GM06990 (cell line): Measurements from ENCODE around the gene CLEC18A.
"Not testable (repeated sequence)": the region's sequence is repeated elsewhere in the genome, so short reads cannot be mapped to it uniquely, and the experiment has no call there.

ENCODE experiments used
- DNase-seq: peaks from one replicate; pipeline ENCODE4 v3.0.0-alpha.2; 2011; ENCODE audit not compliant: insufficient read length; ENCODE audit errors: extremely low read depth
- H3K27me3 ChIP-seq: replicated peaks from 2 replicates; pipeline ENCODE4 v1.6.0; 2011; ENCODE audit warnings: low read length; ENCODE audit not compliant: control insufficient read depth, insufficient read depth
- H3K36me3 ChIP-seq: 2 replicates; pipeline ENCODE4 v1.5.1; 2011; ENCODE audit warnings: low read length; ENCODE audit not compliant: control insufficient read depth, insufficient read depth
- H3K4me3 ChIP-seq: replicated peaks from 2 replicates; pipeline ENCODE4 v1.5.1; 2011; ENCODE audit warnings: low read depth, mild to moderate bottlenecking, control low read depth, low read length

The CLEC18A gene

DNA sequence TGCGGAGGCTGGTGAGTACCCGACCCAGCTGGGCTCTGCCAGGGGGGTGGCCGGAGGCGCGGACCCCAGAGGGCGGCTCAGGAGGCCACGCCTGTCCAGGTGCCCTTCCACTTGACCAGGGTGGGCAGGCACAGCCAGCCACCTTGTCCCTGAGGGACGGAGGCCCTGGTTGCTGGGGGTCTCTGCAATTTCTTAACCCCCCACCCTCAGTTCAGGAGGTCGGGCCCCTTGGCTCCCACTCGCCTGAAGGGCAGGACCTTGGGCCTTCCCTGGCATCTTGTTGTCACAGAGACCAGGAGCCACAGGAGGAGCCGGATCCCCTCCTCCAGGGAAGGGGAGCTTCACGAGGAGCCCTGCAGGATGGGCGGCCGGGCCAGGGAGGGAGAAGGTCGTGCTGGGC is 982 bp downstream of the CLEC18A start:
- not testable (repeated sequence) for DNase-seq, H3K36me3 ChIP-seq, H3K4me3 ChIP-seq, H3K27me3 ChIP-seq

DNA sequence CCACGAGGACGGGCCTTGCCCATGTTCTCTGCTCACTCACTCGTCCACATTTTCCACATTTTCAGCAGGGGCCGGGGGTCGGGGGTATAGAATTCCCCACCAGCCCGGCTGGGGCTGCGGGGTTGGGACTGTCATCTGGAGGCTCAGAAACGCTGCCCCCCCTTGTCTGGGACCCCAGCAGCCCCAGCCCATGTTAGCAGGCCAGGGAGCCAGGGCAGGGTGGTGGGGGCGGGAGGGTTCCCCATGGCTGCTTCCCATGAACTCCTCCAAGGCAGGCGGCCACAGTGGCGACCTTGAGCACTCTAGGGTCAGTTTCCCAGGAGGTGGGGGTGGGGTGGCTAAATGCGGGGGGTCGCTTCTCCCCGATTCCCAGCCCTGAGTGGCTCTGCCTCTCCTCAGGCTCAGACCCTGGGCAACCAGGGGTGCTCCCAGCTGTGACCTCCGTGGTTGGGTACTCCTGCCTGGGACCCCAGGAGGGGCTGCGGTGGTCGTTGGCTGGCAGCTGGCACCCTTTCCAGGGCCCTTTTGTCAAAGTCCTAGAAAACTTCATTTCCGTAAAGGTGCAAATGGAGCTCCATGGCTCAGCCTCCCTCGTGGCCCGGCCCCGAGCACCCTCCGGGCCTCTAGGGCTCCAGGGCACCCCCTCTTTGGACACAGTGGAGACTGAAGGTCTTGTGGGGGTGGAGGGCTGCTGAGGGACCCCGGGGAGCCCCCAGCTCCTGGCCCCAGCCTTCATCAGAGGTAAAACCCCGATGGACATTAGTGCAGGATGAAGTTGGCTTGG is 1.6 kb downstream of the CLEC18A start:
- DNase-seq, H3K4me3 ChIP-seq, H3K27me3 ChIP-seq, H3K36me3 ChIP-seq: not testable (repeated sequence)

DNA sequence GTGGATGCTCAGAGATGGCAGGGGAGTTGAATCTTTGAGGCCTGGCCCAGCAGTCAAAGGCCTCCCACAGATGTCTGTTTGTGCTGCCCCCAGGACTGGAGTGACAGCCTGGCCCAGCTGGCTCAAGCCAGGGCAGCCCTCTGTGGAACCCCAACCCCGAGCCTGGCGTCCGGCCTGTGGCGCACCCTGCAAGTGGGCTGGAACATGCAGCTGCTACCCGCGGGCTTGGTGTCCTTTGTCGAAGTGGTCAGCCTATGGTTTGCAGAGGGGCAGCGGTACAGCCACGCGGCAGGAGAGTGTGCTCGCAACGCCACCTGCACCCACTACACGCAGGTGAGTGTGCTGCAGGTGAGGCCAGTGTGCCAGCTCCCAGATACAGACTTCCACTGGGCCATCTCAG is 3.1 kb downstream of the CLEC18A start:
- DNase-seq, H3K36me3 ChIP-seq, H3K4me3 ChIP-seq: not testable (repeated sequence)

DNA sequence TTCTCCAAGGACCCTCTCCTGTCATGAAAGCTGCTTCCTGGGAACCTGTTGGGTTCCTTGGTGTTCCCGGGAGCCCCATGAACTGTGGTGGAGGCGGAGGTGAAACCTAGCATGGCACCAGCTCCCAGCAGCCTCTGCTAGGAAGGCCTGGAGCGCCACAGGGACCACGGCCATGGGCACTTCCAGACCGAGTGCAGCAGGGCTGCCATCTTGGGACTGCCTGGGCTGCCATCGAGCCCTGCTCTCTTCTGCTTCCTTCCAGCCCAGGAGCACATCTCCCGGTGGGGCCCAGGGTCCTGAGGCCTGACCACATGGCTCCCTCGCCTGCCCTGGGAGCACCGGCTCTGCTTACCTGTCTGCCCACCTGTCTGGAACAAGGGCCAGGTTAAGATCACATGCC is 12.2 kb downstream of the CLEC18A start:
- DNase-seq, H3K27me3 ChIP-seq, H3K36me3 ChIP-seq, H3K4me3 ChIP-seq: not testable (repeated sequence)

More for the DNA sequence above, 3.1 kb downstream of the CLEC18A start:
- H3K27me3 ChIP-seq: not testable (repeated sequence)

DNA sequence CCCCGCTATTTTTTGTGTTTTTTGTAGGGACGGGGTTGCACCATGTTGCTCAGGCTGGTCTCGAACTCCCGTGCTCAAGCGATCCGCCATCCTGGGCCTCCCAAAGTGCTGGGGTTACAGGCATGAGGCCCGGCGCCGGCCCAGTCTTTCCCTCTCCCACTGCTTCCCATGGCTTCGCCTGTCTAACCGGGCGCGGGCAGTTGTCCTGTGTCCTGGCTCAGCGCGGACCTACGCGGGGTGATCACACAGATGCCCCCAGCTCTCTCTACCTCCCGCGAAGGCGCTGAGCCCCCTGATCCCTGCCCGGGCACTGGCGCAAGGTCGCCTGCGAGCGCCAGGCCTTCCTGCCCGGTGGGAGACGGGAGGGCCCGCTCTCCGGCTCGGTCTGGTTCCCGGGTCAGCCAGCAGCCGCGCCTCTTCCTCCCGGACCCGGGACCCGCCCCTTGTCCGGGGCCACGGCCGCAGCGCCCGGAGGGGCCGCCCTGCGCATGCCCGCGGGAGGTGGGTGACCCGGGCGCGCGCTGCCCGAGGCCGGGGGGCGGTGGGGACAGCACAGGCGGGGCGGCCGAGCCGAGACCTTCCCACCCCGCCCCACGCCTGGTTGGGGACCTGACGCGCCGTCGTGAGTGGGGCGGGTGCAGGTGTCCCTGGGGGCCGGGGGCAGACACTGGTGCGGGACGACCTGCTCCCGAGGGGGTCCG is 14.0 kb downstream of the CLEC18A start:
- not testable (repeated sequence) for DNase-seq, H3K36me3 ChIP-seq, H3K4me3 ChIP-seq, H3K27me3 ChIP-seq

DNA sequence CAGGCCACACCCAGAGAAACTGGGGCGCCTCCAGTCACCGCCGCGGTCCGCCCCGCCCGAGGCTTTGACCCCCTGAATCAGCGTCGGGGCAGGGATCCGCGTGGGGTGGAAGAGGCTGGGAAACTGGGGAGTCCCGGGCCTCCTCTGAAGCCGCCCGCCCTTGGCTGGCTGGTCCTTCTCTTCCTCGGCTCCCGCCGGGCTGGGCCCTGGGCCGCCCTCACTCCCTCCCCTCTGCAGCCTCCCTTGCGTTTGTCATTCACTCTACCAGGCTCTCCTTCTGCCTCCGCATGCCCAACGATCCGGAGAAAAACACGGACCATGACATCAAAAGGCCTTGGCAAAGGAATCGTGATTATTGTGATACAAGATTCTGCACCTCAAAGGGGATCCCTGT is 14.5 kb downstream of the CLEC18A start:
- not testable (repeated sequence) for H3K27me3 ChIP-seq, H3K36me3 ChIP-seq, H3K4me3 ChIP-seq, DNase-seq

DNA sequence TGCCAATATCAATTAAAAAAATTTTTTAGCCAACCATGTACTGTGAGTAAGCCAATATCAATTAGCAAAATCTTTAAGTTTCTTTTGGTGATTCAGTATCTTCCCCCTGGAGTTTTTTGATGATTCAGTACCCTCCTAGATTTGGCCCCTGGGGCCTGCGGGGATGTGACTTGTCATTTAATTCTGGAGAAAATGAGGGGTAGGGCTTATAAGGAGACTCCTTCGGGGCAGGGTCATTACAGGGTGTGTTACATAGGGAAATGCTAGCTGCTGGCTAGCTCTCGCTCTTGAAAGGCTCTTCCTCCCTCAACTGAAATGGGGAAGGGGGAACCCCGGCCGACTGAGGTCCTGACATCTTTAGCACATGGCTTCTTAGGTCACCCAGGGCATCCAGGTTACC is 16.6 kb downstream of the CLEC18A start:
- DNase-seq, H3K27me3 ChIP-seq, H3K36me3 ChIP-seq, H3K4me3 ChIP-seq: not testable (repeated sequence)

DNA sequence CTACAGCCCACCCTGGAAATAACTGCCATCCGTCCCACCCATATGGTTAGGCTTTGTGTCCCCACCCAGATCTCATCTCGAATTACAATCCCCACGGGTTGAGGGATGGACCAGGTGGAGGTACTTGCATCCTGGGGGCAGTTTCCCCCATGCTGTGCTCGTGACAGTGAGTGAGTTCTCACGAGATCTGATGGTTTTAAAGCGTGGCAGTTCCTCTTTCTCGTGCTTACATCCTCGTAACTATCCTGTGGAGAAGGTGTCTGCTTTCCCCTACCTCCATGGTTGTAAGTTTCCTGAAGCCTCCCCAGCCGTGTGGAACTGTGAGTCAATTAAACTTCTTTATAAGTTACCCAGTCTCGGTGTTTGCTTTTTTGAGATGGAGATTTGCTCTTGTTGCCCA is 17.0 kb downstream of the CLEC18A start:
- H3K36me3 ChIP-seq, H3K4me3 ChIP-seq, H3K27me3 ChIP-seq, DNase-seq: not testable (repeated sequence)

DNA sequence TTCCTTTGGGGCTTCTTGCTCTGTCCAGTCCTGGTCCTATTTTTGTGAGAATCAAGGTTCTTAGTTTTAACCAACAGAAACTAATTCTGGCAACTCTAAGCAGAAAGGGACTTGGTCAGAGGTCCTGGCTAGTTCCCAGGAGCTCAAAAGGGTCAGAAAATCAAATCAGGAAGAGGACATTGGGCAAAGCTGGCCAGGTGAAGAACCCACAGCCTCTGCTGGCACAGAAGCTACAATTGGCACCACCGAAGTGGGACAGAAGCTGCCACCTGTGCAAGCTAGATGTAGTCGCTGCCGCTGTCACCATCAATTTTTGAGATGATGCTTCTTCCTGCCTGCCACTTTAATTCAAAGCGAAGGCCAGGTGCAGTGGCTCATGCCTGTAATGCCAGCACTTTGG is 18.5 kb downstream of the CLEC18A start:
- H3K36me3 ChIP-seq, H3K27me3 ChIP-seq, H3K4me3 ChIP-seq, DNase-seq: not testable (repeated sequence)

DNA sequence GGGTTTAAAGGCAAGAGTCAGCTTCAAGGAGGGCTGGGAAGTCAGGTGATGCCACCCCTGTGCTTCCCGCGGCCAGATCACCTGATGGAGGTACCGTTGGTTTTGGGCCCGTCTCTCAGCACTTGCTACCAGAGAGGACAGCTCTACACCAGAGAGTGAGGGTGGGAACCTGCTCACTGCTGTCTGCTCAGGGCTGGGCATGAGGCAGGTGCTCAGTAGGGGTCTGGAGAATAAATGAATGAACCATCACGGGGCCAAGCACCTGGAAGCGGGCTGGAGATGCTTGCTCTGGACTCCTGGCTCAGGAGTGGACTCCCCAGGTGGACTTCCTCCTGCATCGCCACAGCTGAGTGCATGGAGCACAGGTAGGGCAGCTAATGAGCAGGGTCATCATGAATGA is 21.0 kb downstream of the CLEC18A start:
- H3K36me3 ChIP-seq, H3K27me3 ChIP-seq, DNase-seq, H3K4me3 ChIP-seq: not testable (repeated sequence)

DNA sequence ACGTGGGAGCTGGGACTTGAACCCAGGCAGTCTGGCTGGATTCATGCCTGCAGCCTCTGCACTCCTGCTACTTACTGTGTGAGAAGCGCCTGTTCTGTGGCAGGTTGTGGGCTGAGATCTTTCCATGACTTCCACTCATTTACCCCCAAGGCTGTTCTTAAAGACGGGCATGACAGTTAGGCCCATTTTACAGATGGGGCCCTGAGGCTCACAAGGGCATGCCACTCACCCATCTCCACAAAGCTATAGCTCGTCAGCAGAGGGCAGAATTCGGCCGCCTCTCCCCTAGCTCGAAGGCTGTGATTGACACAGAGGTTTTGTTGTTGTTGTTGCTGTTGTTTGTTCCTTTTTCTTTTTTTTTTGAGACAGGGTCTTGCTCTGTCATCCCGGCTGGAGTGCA is 21.8 kb downstream of the CLEC18A start:
- H3K27me3 ChIP-seq, H3K4me3 ChIP-seq, H3K36me3 ChIP-seq, DNase-seq: not testable (repeated sequence)

DNA sequence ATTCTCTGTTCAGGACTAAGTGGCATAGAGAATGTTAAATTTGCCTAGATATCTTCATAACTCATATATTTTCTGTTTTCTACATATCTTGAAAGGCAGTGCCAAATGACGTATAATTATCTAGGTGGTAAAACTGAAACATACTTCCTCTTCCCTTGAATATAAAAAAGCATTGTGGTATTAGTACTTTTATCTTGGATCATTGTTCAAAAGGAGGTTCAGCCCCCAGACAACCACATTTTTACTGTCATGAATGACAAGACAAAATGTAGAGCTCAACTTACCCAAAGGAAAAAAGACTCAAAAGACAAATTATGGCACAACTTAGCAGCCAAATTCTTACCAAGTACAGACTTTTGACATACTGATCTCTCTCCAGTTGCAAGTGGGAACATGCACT is 34.1 kb downstream of the CLEC18A start:
- not testable (repeated sequence) for H3K27me3 ChIP-seq, H3K4me3 ChIP-seq, DNase-seq, H3K36me3 ChIP-seq

DNA sequence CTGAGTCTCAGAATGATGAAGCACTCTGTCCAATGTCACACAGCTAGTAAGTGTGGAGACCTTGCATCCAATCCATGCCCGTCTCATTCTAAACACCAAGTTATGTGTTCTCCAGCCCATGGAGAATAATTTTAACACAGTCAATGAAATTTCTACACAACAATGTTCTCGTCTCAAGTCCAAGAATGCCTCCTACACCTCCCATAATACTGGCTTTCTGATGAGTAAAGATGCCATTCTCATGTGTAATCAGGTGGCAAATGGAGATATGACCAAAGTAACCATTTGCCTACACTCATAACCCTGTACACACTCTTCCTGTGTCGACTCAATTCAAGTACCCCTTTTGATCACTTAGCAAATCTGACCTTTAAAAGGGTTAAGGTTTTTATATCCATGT is 46.8 kb downstream of the CLEC18A start:
- not testable (repeated sequence) for H3K27me3 ChIP-seq, H3K36me3 ChIP-seq, DNase-seq, H3K4me3 ChIP-seq

DNA sequence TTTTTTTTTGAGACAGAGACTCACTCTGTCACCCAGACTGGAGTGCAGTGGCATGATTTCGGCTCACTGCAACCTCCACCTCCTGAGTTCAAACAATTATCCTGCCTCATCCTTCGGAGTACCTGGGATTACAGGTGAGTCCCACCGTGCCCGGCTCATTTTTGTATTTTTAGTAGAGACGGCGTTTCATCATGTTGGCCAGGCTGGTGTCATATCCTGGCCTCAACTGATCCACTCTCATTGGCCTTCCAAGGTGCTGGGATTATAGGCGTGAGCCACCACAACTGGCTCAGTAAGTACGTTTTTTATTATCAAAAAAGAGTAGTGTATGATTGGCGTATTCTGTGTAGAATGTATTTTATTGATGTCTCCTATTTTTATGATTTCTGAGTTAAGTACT is 48.7 kb downstream of the CLEC18A start:
- H3K27me3 ChIP-seq, DNase-seq, H3K4me3 ChIP-seq, H3K36me3 ChIP-seq: not testable (repeated sequence)

DNA sequence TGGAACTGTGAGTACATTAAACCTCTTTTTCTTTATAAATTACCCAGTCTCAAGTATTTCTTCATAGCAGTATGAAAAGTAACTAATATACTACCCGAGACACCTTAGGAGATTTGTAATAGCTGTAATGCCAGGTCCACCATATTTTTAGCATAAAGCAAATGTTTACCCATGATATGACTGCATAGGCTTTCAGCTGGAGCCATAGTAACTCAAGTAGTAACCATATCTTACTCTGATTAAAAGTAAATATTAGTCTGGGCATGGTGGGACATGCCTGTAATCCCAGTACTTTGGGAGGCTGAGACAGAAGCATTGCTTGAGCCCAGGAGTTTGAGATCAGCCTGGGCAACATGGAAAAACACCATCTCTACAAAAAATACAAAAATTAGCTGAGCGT is 52.4 kb downstream of the CLEC18A start:
- H3K4me3 ChIP-seq, H3K27me3 ChIP-seq, H3K36me3 ChIP-seq, DNase-seq: not testable (repeated sequence)
